AG08395 (cell line): Measurements from ENCODE around the gene CEP135.

ENCODE experiments used
- DNase-seq: peaks from one replicate; pipeline ENCODE4 v3.0.0; 2012; ENCODE audit warnings: mixed read lengths, low spot score

CEP135 gene

GRCh38 chr4:56078866-56079265 is 130.1 kb downstream of the CEP135 start:
- no peak for DNase-seq

GRCh38 chr4:56080384-56080783 is 131.6 kb downstream of the CEP135 start:
- no peak for DNase-seq

GRCh38 chr4:56082829-56083228 is 134.1 kb downstream of the CEP135 start:
- no peak for DNase-seq
